ENCODE data around the gene A1CF. TPM values are rescaled to one million over a fixed set of nuclear protein-coding genes. Genes with fewer than 3 reads are reported as not detected.

A1CF gene
- polyA plus RNA-seq, 10 donors = 0.03 to 0.12 (median 0.06) TPM; not detected in 4

GRCh38 chr10:50866317-50866716, 19.1 kb downstream of the A1CF start:
- DNase-seq = no peak

- DNase-seq = no peak
These were observed 22.7 kb downstream of the A1CF start for GRCh38 chr10:50862719-50863118.

GRCh38 chr10:50861370-50861769, 24.1 kb downstream of the A1CF start:
- DNase-seq = no peak

- DNase-seq = no peak
These were observed 27.8 kb downstream of the A1CF start for GRCh38 chr10:50857579-50857978.

GRCh38 chr10:50855461-50855860, 30.0 kb downstream of the A1CF start:
- DNase-seq = no peak

- no peak for DNase-seq
These were observed 30.4 kb downstream of the A1CF start for GRCh38 chr10:50855015-50855414.

- no peak for DNase-seq
These were observed 31.9 kb downstream of the A1CF start for GRCh38 chr10:50853557-50853956.

GRCh38 chr10:50851884-50852671, 33.3 kb downstream of the A1CF start:
- no peak for DNase-seq

GRCh38 chr10:50850578-50851230, 34.7 kb downstream of the A1CF start:
- DNase-seq = peak in 1 of 3 donors; percentile 1

- DNase-seq = no peak
These were observed 38.7 kb downstream of the A1CF start for GRCh38 chr10:50846753-50847152.

GRCh38 chr10:50837095-50837494, 48.3 kb downstream of the A1CF start:
- DNase-seq = no peak

- no peak for DNase-seq
These were observed 53.2 kb downstream of the A1CF start for GRCh38 chr10:50832171-50832751.

GRCh38 chr10:50830066-50830465, 55.4 kb downstream of the A1CF start:
- DNase-seq = no peak

- DNase-seq = no peak
These were observed 60.6 kb downstream of the A1CF start for GRCh38 chr10:50824782-50825181.

- DNase-seq = no peak
These were observed 61.6 kb downstream of the A1CF start for GRCh38 chr10:50823789-50824188.

GRCh38 chr10:50809596-50809995, 75.8 kb downstream of the A1CF start:
- DNase-seq = no peak

- no peak for DNase-seq
These were observed 77.3 kb downstream of the A1CF start for GRCh38 chr10:50807851-50808776.

GRCh38 chr10:50805981-50806622, 79.3 kb downstream of the A1CF start:
- DNase-seq = no peak

- no peak for DNase-seq
These were observed 85.8 kb downstream of the A1CF start for GRCh38 chr10:50799595-50799994.

GRCh38 chr10:50798297-50798696, 87.1 kb downstream of the A1CF start:
- DNase-seq = no peak

GRCh38 chr10:50796693-50797092, 88.7 kb downstream of the A1CF start:
- no peak for DNase-seq

Data from muscle of back (tissue), 11 donors.